HEK293 (cell line): ENCODE results near the gene ARSB.

Experiments
- CTCF ChIA-PET: fragments of 350-600 bp; formaldehyde crosslinking; extraction: SDS; loops from one replicate; lab custom pipeline; 2021; ENCODE audit warnings: antibody characterized with exemption; lab: Yijun Ruan, JAX
- POLR2A ChIA-PET: fragments of 300-600 bp; formaldehyde crosslinking; extraction: SDS; loops from one replicate; lab custom pipeline; 2020; ENCODE audit warnings: antibody characterized with exemption, inconsistent platforms; lab: Yijun Ruan, JAX
- H3K27ac ChIP-seq: fragments of 200-500 bp; sonication (Bioruptor generic); 2 replicates; pipeline ENCODE4 v1.5.1; 2014; ENCODE audit warnings: low read depth, low read length, control low read depth, inconsistent platforms; ENCODE audit errors: extremely low read depth
- H3K36me3 ChIP-seq, 2 experiments: fragments of 200-500 bp in 1 of 2; sonication (Bioruptor generic) in 1 of 2; 1 replicate in 1 of 2; 2 replicates in 1 of 2; pipeline ENCODE4 v1.5.1; 2014 to 2017; ENCODE audit warnings: inconsistent platforms in 2 of 2, low read length in 2 of 2; ENCODE audit not compliant: control insufficient read depth in 2 of 2, insufficient read depth in 1 of 2
- H3K4me1 ChIP-seq: fragments of 200-500 bp; sonication (Bioruptor generic); 2 replicates; pipeline ENCODE4 v1.5.1; 2014; ENCODE audit warnings: mild to moderate bottlenecking, low read length, inconsistent platforms; ENCODE audit not compliant: control insufficient read depth, insufficient read depth
- H3K4me3 ChIP-seq: 2 replicates; pipeline ENCODE4 v1.5.1; 2011; ENCODE audit warnings: low read depth, mild to moderate bottlenecking, control low read depth, low read length, moderate library complexity
- H3K9me3 ChIP-seq: fragments of 200-500 bp; sonication (Bioruptor generic); 2 replicates; pipeline ENCODE4 v1.5.1; 2014; ENCODE audit warnings: low read depth, low read length, inconsistent platforms; ENCODE audit not compliant: control insufficient read depth, insufficient read depth
- BCL11B ChIP-seq: fragments of 450-650 bp; formaldehyde crosslinking; IDR thresholded peaks from 2 replicates; pipeline ENCODE4 v1.5.1; 2016; ENCODE audit warnings: low read depth, missing biosample characterization, missing genetic modification characterization
- GLI4 ChIP-seq: fragments of 450-650 bp; formaldehyde crosslinking; IDR thresholded peaks from 2 replicates; pipeline ENCODE4 v1.5.1; 2016; ENCODE audit warnings: missing biosample characterization, missing genetic modification characterization
- GLIS1 ChIP-seq: fragments of 450-650 bp; formaldehyde crosslinking; IDR thresholded peaks from 2 replicates; pipeline ENCODE4 v1.5.1; 2016; ENCODE audit warnings: missing biosample characterization, missing genetic modification characterization
- HOXA7 ChIP-seq: sonication (generic); formaldehyde crosslinking; IDR thresholded peaks from 2 replicates; pipeline ENCODE4 v1.8.1; 2022; ENCODE audit warnings: missing genetic modification reagents, borderline replicate concordance
- IKZF3 ChIP-seq: fragments of 450-650 bp; IDR thresholded peaks from 2 replicates; pipeline ENCODE4 v1.5.0; 2018; ENCODE audit warnings: missing biosample characterization, mild to moderate bottlenecking, missing genetic modification characterization, moderate library complexity
- RBAK ChIP-seq: fragments of 450-650 bp; formaldehyde crosslinking; IDR thresholded peaks from 2 replicates; pipeline ENCODE4 v1.5.1; 2016; ENCODE audit warnings: missing biosample characterization, missing genetic modification characterization
- SCRT1 ChIP-seq: fragments of 450-650 bp; formaldehyde crosslinking; IDR thresholded peaks from 2 replicates; pipeline ENCODE4 v1.5.1; 2016; ENCODE audit warnings: missing biosample characterization, missing genetic modification characterization, borderline replicate concordance
- SCRT2 ChIP-seq: fragments of 450-650 bp; formaldehyde crosslinking; IDR thresholded peaks from 2 replicates; pipeline ENCODE4 v1.5.1; 2016; ENCODE audit warnings: missing biosample characterization, missing genetic modification characterization
- ZBTB17 ChIP-seq: fragments of 450-650 bp; formaldehyde crosslinking; IDR thresholded peaks from 2 replicates; pipeline ENCODE4 v1.5.1; 2016; ENCODE audit warnings: missing biosample characterization, missing genetic modification characterization
- ZBTB8A ChIP-seq: fragments of 450-650 bp; formaldehyde crosslinking; IDR thresholded peaks from 2 replicates; pipeline ENCODE4 v1.5.1; 2016; ENCODE audit warnings: missing biosample characterization, missing genetic modification characterization
- ZNF157 ChIP-seq: fragments of 450-650 bp; formaldehyde crosslinking; IDR thresholded peaks from 2 replicates; pipeline ENCODE4 v1.5.1; 2016; ENCODE audit warnings: missing biosample characterization, missing genetic modification characterization
- ZNF521 ChIP-seq: fragments of 450-650 bp; formaldehyde crosslinking; IDR thresholded peaks from 2 replicates; pipeline ENCODE4 v1.5.1; 2017; ENCODE audit warnings: missing biosample characterization, mild to moderate bottlenecking, missing genetic modification characterization
- ZNF600 ChIP-seq: fragments of 450-650 bp; formaldehyde crosslinking; IDR thresholded peaks from 2 replicates; pipeline ENCODE4 v1.5.1; 2016; ENCODE audit warnings: missing biosample characterization, missing genetic modification characterization
- ZNF654 ChIP-seq: fragments of 450-650 bp; formaldehyde crosslinking; IDR thresholded peaks from 2 replicates; pipeline ENCODE4 v1.5.1; 2016; ENCODE audit warnings: low read depth, missing biosample characterization, missing genetic modification characterization
- ZNF660 ChIP-seq: fragments of 450-650 bp; IDR thresholded peaks from 2 replicates; pipeline ENCODE4 v1.5.1; 2018; ENCODE audit warnings: missing biosample characterization, mild to moderate bottlenecking, missing genetic modification characterization
- ZSCAN30 ChIP-seq: fragments of 450-650 bp; IDR thresholded peaks from 2 replicates; pipeline ENCODE4 v1.5.1; 2018; ENCODE audit warnings: missing biosample characterization, mild to moderate bottlenecking, missing genetic modification characterization, moderate library complexity
- TF ChIP-seq, protein P1 (sequence below): fragments of 450-650 bp; formaldehyde crosslinking; IDR thresholded peaks from 2 replicates; pipeline ENCODE4 v1.5.1; 2017; ENCODE audit warnings: missing biosample characterization, missing genetic modification characterization
- TF ChIP-seq, protein P2 (sequence below): fragments of 450-650 bp; IDR thresholded peaks from 2 replicates; pipeline ENCODE4 v1.5.1; 2018; ENCODE audit warnings: missing biosample characterization, mild to moderate bottlenecking, missing genetic modification characterization
- TF ChIP-seq, protein P3 (sequence below): fragments of 450-650 bp; formaldehyde crosslinking; IDR thresholded peaks from 2 replicates; pipeline ENCODE4; 2016; ENCODE audit warnings: missing biosample characterization, missing genetic modification characterization
- TF ChIP-seq, protein P4 (sequence below): fragments of 450-650 bp; formaldehyde crosslinking; optimal IDR thresholded peaks from 2 replicates; pipeline ENCODE3; 2016; ENCODE audit warnings: missing biosample characterization, mild to moderate bottlenecking, missing genetic modification characterization
- TF ChIP-seq, protein P5 (sequence below): fragments of 450-650 bp; formaldehyde crosslinking; IDR thresholded peaks from 2 replicates; pipeline ENCODE4 v1.5.1; 2016; ENCODE audit warnings: missing biosample characterization, missing genetic modification characterization
- TF ChIP-seq, protein P6 (sequence below): fragments of 450-650 bp; formaldehyde crosslinking; IDR thresholded peaks from 2 replicates; pipeline ENCODE4 v1.5.1; 2016; ENCODE audit warnings: missing biosample characterization, missing genetic modification characterization

The ARSB gene

DNA sequence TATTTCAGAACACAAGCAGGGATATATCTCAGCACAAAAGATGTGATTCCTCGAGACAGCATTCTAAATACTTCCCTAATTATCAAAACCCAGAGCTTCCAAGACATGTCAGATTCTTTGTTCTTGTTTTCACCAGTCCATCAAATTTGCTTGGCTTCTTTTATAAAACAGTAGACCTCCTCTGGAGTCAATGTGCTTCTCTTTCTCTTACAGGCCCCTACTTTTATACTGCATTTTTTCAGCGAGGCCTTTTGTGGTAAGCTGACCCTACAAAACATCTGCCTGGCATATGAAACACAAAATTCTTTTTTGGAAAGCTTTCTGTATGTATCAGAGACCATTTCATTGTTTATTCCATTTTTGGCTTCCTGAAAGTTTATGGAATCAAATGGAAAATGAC is 81.8 kb downstream of the ARSB start (continued):
- TF ChIP-seq, protein P1, sequence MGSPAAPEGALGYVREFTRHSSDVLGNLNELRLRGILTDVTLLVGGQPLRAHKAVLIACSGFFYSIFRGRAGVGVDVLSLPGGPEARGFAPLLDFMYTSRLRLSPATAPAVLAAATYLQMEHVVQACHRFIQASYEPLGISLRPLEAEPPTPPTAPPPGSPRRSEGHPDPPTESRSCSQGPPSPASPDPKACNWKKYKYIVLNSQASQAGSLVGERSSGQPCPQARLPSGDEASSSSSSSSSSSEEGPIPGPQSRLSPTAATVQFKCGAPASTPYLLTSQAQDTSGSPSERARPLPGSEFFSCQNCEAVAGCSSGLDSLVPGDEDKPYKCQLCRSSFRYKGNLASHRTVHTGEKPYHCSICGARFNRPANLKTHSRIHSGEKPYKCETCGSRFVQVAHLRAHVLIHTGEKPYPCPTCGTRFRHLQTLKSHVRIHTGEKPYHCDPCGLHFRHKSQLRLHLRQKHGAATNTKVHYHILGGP (tag by site-specific recombination): no peak
- TF ChIP-seq RBAK (tag by site-specific recombination) (no peak), ZNF521 (tag by site-specific recombination) (no peak)
- TF ChIP-seq, protein P2, sequence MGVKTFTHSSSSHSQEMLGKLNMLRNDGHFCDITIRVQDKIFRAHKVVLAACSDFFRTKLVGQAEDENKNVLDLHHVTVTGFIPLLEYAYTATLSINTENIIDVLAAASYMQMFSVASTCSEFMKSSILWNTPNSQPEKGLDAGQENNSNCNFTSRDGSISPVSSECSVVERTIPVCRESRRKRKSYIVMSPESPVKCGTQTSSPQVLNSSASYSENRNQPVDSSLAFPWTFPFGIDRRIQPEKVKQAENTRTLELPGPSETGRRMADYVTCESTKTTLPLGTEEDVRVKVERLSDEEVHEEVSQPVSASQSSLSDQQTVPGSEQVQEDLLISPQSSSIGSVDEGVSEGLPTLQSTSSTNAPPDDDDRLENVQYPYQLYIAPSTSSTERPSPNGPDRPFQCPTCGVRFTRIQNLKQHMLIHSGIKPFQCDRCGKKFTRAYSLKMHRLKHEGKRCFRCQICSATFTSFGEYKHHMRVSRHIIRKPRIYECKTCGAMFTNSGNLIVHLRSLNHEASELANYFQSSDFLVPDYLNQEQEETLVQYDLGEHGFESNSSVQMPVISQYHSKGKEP: no peak

DNA sequence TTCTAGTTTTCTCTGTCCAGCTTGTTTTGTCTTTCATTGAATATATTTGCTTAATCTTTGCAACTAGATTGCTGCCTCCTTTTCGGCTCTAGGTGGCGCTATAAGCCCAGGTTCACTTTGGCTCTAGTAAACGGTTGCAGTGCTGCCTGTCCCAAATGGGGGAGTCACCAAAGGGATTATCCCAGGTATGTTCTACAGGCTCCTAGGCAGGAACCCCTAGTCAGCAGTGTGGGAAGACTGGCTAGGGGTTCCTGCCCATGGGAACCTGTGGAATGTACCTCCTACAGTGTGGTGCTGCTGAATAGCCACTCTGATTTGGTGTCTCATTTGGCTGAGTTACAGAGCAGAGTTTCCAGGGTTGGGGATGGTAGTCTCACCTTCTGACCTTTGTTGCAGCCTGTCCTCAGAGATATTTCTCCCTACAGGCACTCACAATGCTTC is 85.2 kb downstream of the ARSB start:
- TF ChIP-seq SCRT1 (tag by site-specific recombination): 0 out of 2 replicates have a peak, but pooled peaks have one; percentile 27
- peak; percentile 39; the same call in 1 of the 2 replicates for TF ChIP-seq GLIS1 (tag by site-specific recombination)
- TF ChIP-seq ZNF157 (tag by site-specific recombination): no peak
- TF ChIP-seq, protein P3, sequence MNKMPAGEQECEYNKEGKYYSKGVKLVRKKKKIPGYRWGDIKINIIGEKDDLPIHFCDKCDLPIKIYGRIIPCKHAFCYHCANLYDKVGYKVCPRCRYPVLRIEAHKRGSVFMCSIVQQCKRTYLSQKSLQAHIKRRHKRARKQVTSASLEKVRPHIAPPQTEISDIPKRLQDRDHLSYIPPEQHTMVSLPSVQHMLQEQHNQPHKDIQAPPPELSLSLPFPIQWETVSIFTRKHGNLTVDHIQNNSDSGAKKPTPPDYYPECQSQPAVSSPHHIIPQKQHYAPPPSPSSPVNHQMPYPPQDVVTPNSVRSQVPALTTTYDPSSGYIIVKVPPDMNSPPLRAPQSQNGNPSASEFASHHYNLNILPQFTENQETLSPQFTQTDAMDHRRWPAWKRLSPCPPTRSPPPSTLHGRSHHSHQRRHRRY (tag by site-specific recombination): no peak
- peak; percentile 85 for TF ChIP-seq ZNF654 (tag by site-specific recombination)
- peak; percentile 46 for TF ChIP-seq SCRT2 (tag by site-specific recombination)
- TF ChIP-seq, protein P4, sequence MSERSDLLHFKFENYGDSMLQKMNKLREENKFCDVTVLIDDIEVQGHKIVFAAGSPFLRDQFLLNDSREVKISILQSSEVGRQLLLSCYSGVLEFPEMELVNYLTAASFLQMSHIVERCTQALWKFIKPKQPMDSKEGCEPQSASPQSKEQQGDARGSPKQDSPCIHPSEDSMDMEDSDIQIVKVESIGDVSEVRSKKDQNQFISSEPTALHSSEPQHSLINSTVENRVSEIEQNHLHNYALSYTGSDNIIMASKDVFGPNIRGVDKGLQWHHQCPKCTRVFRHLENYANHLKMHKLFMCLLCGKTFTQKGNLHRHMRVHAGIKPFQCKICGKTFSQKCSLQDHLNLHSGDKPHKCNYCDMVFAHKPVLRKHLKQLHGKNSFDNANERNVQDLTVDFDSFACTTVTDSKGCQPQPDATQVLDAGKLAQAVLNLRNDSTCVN: no peak
- peak; percentile 34; the same call in 1 of the 2 replicates for TF ChIP-seq IKZF3 (tag by site-specific recombination)
- TF ChIP-seq, protein P5, sequence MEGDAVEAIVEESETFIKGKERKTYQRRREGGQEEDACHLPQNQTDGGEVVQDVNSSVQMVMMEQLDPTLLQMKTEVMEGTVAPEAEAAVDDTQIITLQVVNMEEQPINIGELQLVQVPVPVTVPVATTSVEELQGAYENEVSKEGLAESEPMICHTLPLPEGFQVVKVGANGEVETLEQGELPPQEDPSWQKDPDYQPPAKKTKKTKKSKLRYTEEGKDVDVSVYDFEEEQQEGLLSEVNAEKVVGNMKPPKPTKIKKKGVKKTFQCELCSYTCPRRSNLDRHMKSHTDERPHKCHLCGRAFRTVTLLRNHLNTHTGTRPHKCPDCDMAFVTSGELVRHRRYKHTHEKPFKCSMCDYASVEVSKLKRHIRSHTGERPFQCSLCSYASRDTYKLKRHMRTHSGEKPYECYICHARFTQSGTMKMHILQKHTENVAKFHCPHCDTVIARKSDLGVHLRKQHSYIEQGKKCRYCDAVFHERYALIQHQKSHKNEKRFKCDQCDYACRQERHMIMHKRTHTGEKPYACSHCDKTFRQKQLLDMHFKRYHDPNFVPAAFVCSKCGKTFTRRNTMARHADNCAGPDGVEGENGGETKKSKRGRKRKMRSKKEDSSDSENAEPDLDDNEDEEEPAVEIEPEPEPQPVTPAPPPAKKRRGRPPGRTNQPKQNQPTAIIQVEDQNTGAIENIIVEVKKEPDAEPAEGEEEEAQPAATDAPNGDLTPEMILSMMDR: 0 out of 2 replicates have a peak, but pooled peaks have one; percentile 10
- TF ChIP-seq GLI4: no peak
- 0 out of 2 replicates have a peak, but pooled peaks have one; percentile 32 for TF ChIP-seq ZSCAN30
- no peak for TF ChIP-seq HOXA7 (CRISPR knock-in tag)
- TF ChIP-seq, all 188 proteins: peak for 7
- POLR2A ChIA-PET: interaction anchor here (0.6 to 0.8 kb wide), 2 partner anchors 28 to 708 kb away, joined by 4 to 5 read pairs; no protein-coding TSS in a partner anchor
- Histone ChIP-seq H3K4me1 (no peaks in the 10 kb centered on the region), H3K4me3 (no peak overlapping the region), H3K36me3 (no peaks in the 10 kb centered on the region), H3K27ac (no peak overlapping the region), H3K9me3 (no peaks in the 10 kb centered on the region)
- CTCF ChIA-PET: interaction anchor here (0.6 to 7.7 kb wide), 63 partner anchors 8 to 785 kb away, joined by 3 to 151 read pairs (median 4); no protein-coding TSS in a partner anchor

DNA sequence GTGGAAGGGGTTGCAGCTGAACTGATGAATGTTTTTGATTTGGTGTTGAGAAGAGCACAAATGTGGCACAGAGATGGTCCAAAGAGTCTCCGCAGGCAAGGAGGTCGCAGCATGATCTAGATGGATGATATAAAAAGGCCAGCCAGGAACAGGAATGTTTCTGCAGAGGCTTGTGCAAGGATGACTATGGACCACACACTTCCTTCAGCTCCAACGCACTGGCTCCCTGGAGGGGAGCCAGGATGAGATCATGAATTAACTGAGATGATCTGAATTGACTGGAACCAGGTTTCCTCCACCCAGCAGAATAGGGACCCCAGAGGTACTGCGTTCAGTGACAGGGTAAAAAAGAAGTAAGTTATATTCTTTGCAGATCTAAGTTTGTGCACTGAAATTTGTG is 89.0 kb downstream of the ARSB start:
- CTCF ChIA-PET: interaction anchor here (0.5 to 0.6 kb wide), 2 partner anchors 8 to 85 kb away, joined by 3 read pairs; no protein-coding TSS in a partner anchor
- Histone ChIP-seq H3K9me3 (no peaks in the 10 kb centered on the region), H3K36me3 (no peaks in the 10 kb centered on the region), H3K27ac (no peak overlapping the region), H3K4me3 (no peak overlapping the region), H3K4me1 (no peaks in the 10 kb centered on the region)
- POLR2A ChIA-PET: no interaction called here
- no peak for TF ChIP-seq BCL11B (tag by site-specific recombination)
- TF ChIP-seq, protein P6, sequence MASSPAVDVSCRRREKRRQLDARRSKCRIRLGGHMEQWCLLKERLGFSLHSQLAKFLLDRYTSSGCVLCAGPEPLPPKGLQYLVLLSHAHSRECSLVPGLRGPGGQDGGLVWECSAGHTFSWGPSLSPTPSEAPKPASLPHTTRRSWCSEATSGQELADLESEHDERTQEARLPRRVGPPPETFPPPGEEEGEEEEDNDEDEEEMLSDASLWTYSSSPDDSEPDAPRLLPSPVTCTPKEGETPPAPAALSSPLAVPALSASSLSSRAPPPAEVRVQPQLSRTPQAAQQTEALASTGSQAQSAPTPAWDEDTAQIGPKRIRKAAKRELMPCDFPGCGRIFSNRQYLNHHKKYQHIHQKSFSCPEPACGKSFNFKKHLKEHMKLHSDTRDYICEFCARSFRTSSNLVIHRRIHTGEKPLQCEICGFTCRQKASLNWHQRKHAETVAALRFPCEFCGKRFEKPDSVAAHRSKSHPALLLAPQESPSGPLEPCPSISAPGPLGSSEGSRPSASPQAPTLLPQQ (tag by site-specific recombination): 0 out of 2 replicates have a peak, but pooled peaks have one; percentile 30
- no peak for TF ChIP-seq ZBTB8A (tag by site-specific recombination)
- 0 out of 2 replicates have a peak, but pooled peaks have one; percentile 33 for TF ChIP-seq ZBTB17 (tag by site-specific recombination)
- TF ChIP-seq ZNF600: peak; percentile 56; the same call in 1 of the 2 replicates
- peak; percentile 37; the same call in 1 of the 2 replicates for TF ChIP-seq ZNF660 (tag by site-specific recombination)
